GM12878 (cell line): ENCODE data around the gene SCCPDH.

ENCODE experiments used
- ATF3 ChIP-seq: IDR thresholded peaks from 2 replicates; pipeline ENCODE4 v1.6.1; 2011; ENCODE audit warnings: low read depth, mild to moderate bottlenecking, low read length, moderate library complexity, borderline replicate concordance; ENCODE audit errors: extremely low read depth
- SREBF2 ChIP-seq: IDR thresholded peaks from 2 replicates; pipeline ENCODE4 v1.6.1; 2012; ENCODE audit warnings: mild to moderate bottlenecking, low read length
- TAF1 ChIP-seq: IDR thresholded peaks from 2 replicates; pipeline ENCODE4 v1.6.1; 2011; ENCODE audit warnings: mild to moderate bottlenecking, low read depth, low read length, borderline replicate concordance
- USF2 ChIP-seq: IDR thresholded peaks from 2 replicates; pipeline ENCODE4 v1.6.1; 2011; ENCODE audit warnings: low read depth, low read length, improper control_type of control experiment, borderline replicate concordance

- TF ChIP-seq ATF3 (no peak), USF2 (no peak), SREBF2 (no peak), TAF1 (no peak)
Observed at GRCh38 chr1:246776923-246777322, 52.7 kb downstream of the SCCPDH start.
